GM12878 (cell line): ENCODE data around the gene GNG13.

Source experiments
- ATF2 ChIP-seq: IDR thresholded peaks from 2 replicates; pipeline ENCODE4 v1.6.1; 2012; ENCODE audit warnings: low read length, inconsistent platforms
- CTCF ChIP-seq, 3 experiments: IDR thresholded peaks in 2 of 3; conservative IDR thresholded peaks in 1 of 3; 2 replicates each; pipeline ENCODE4 v1.5.1; 2011; ENCODE audit warnings: low read depth in 3 of 3, low read length in 3 of 3, mild to moderate bottlenecking in 3 of 3, control low read depth in 2 of 3, moderate library complexity in 2 of 3, inconsistent platforms in 1 of 3, mixed read lengths in 1 of 3; ENCODE audit not compliant: control insufficient read depth in 2 of 3, insufficient read depth in 1 of 3; ENCODE audit errors: extremely low read depth in 1 of 3
- FOXK2 ChIP-seq: fragments of 450-650 bp; IDR thresholded peaks from 2 replicates; pipeline ENCODE4 v1.6.1; 2017; ENCODE audit warnings: mild to moderate bottlenecking, moderate library complexity
- FOXM1 ChIP-seq: IDR thresholded peaks from 2 replicates; pipeline ENCODE4 v1.6.1; 2012; ENCODE audit warnings: low read depth, mild to moderate bottlenecking, inconsistent platforms, low read length, moderate library complexity
- MEF2A ChIP-seq: IDR thresholded peaks from 2 replicates; pipeline ENCODE4 v1.6.1; 2011; ENCODE audit warnings: low read depth, mild to moderate bottlenecking, low read length, moderate library complexity; ENCODE audit not compliant: insufficient read depth
- NFIC ChIP-seq: IDR thresholded peaks from 2 replicates; pipeline ENCODE4 v1.6.1; 2012; ENCODE audit warnings: low read depth, mild to moderate bottlenecking, inconsistent platforms, low read length, moderate library complexity
- NFYB ChIP-seq: IDR thresholded peaks from 2 replicates; pipeline ENCODE4 v1.6.1; 2011; ENCODE audit warnings: low read depth, mild to moderate bottlenecking, low read length, improper control_type of control experiment, moderate library complexity; ENCODE audit not compliant: insufficient read depth
- POLR2AphosphoS2 ChIP-seq: IDR thresholded peaks from 2 replicates; pipeline ENCODE4 v1.6.1; 2011; ENCODE audit warnings: low read depth, mild to moderate bottlenecking, low read length, improper control_type of control experiment, moderate library complexity
- RAD21 ChIP-seq: IDR thresholded peaks from 2 replicates; pipeline ENCODE4 v1.6.1; 2011; ENCODE audit warnings: mild to moderate bottlenecking, low read depth, low read length, moderate library complexity; ENCODE audit not compliant: insufficient read depth
- ZNF217 ChIP-seq: fragments of 450-650 bp; IDR thresholded peaks from 2 replicates; pipeline ENCODE4 v1.6.1; 2017; ENCODE audit warnings: antibody characterized with exemption, mild to moderate bottlenecking
- ZNF384 ChIP-seq: IDR thresholded peaks from 2 replicates; pipeline ENCODE4 v1.6.1; 2012; ENCODE audit warnings: low read depth, mild to moderate bottlenecking, low read length, improper control_type of control experiment, borderline replicate concordance

GRCh38 chr16:754656-755055 lies 45.9 kb downstream of the GNG13 start:
- TF ChIP-seq RAD21 (no peak), NFYB (no peak), CTCF (IDR thresholded peaks at IDR 0.05 in 2 of 3, conservative IDR thresholded peaks at IDR 0.05 in 1 of 3; ENCODE audit: control insufficient read depth in 2 of 3, extremely low read depth in 1 of 3, insufficient read depth in 1 of 3, low read depth in 3 of 3, low read length in 3 of 3) (no peak), FOXK2 (no peak), FOXM1 (no peak), ZNF384 (no peak), MEF2A (no peak), ATF2 (no peak), ZNF217 (no peak), NFIC (no peak), POLR2AphosphoS2 (no peak)
